ENCODE measurements around the gene CXCL14.

Gene CXCL14

GRCh38 chr5:135589152-135589551 lies 10.4 kb upstream of the CXCL14 start:
- peaks cover 19% of the 10 kb centered on the region for H3K27me3 Mint-ChIP-seq

GRCh38 chr5:135587721-135588663 lies 9.2 kb upstream of the CXCL14 start:
- no peaks in the 10 kb centered on the region for H3K4me1 Mint-ChIP-seq
- no peaks in the 10 kb centered on the region for H3K9me3 Mint-ChIP-seq
- DNase-seq = no peak
- H3K4me3 Mint-ChIP-seq = no peak overlapping the region
- peaks cover 22% of the 10 kb centered on the region for H3K27me3 Mint-ChIP-seq
- CTCF ChIA-PET = no interaction called here
- no peaks in the 10 kb centered on the region for H3K36me3 Mint-ChIP-seq
- no peak overlapping the region for H3K27ac Mint-ChIP-seq

More at GRCh38 chr5:135589152-135589551, 10.4 kb upstream of the CXCL14 start:
- H3K4me1 Mint-ChIP-seq = no peaks in the 10 kb centered on the region
- H3K36me3 Mint-ChIP-seq = no peaks in the 10 kb centered on the region
- no peak for DNase-seq
- H3K4me3 Mint-ChIP-seq = no peak overlapping the region
- no peaks in the 10 kb centered on the region for H3K9me3 Mint-ChIP-seq
- CTCF ChIA-PET = interaction anchor here (0.6 kb wide), 1 partner anchor 128 kb away, joined by 4 read pairs; no protein-coding TSS in a partner anchor
- no peak overlapping the region for H3K27ac Mint-ChIP-seq

- no peak for DNase-seq
- Mint-ChIP-seq H3K27me3 (peaks cover 34% of the 10 kb centered on the region), H3K4me3 (no peak overlapping the region), H3K27ac (no peak overlapping the region), H3K4me1 (no peaks in the 10 kb centered on the region), H3K9me3 (no peaks in the 10 kb centered on the region), H3K36me3 (no peaks in the 10 kb centered on the region)
- CTCF ChIA-PET = interaction anchor here (2.8 kb wide), 1 partner anchor 20 kb away, joined by 6 read pairs; no protein-coding TSS in a partner anchor
Measured at GRCh38 chr5:135584918-135585317, 6.1 kb upstream of the CXCL14 start.

GRCh38 chr5:135584276-135584675 lies 5.5 kb upstream of the CXCL14 start:
- no peaks in the 10 kb centered on the region for H3K4me1 Mint-ChIP-seq
- H3K27me3 Mint-ChIP-seq = peaks cover 40% of the 10 kb centered on the region
- no peaks in the 10 kb centered on the region for H3K36me3 Mint-ChIP-seq
- H3K27ac Mint-ChIP-seq = no peak overlapping the region
- no peaks in the 10 kb centered on the region for H3K9me3 Mint-ChIP-seq
- CTCF ChIA-PET = interaction anchor here (0.6 to 2.8 kb wide), 2 partner anchors 19 to 31 kb away, joined by 3 to 6 read pairs; no protein-coding TSS in a partner anchor
- no peak overlapping the region for H3K4me3 Mint-ChIP-seq
- no peak for DNase-seq

- H3K27me3 Mint-ChIP-seq = peaks cover 60% of the 10 kb centered on the region
- CTCF ChIA-PET = interaction anchor here (7.2 kb wide), 1 partner anchor 16 kb away, joined by 36 read pairs; no protein-coding TSS in a partner anchor
- no peak for DNase-seq
- H3K27ac Mint-ChIP-seq = no peak overlapping the region
- H3K4me3 Mint-ChIP-seq = no peak overlapping the region
- peaks cover 2% of the 10 kb centered on the region for H3K4me1 Mint-ChIP-seq
- no peaks in the 10 kb centered on the region for H3K36me3 Mint-ChIP-seq
- no peaks in the 10 kb centered on the region for H3K9me3 Mint-ChIP-seq
Measured at GRCh38 chr5:135582099-135582781, 3.4 kb upstream of the CXCL14 start.

GRCh38 chr5:135578305-135578684 lies 496 bp downstream of the CXCL14 start:
- CTCF ChIA-PET = interaction anchor here (7.2 kb wide), 1 partner anchor 12 kb away, joined by 36 read pairs; no protein-coding TSS in a partner anchor

GRCh38 chr5:135577421-135577820 lies 1.4 kb downstream of the CXCL14 start:
- Mint-ChIP-seq H3K36me3 (no peaks in the 10 kb centered on the region), H3K9me3 (no peaks in the 10 kb centered on the region), H3K4me3 (no peak overlapping the region), H3K27me3 (peaks cover 75% of the 10 kb centered on the region), H3K4me1 (peaks cover 2% of the 10 kb centered on the region), H3K27ac (no peak overlapping the region)
- CTCF ChIA-PET = interaction anchor here (7.2 kb wide), 1 partner anchor 11 kb away, joined by 36 read pairs; no protein-coding TSS in a partner anchor
- DNase-seq = no peak

More at GRCh38 chr5:135578305-135578684, 496 bp downstream of the CXCL14 start:
- Mint-ChIP-seq H3K9me3 (no peaks in the 10 kb centered on the region), H3K27ac (no peak overlapping the region), H3K36me3 (no peaks in the 10 kb centered on the region), H3K27me3 (peaks cover 79% of the 10 kb centered on the region), H3K4me1 (peaks cover 2% of the 10 kb centered on the region), H3K4me3 (no peak overlapping the region)
- DNase-seq = no peak

GRCh38 chr5:135576075-135576599 lies 2.7 kb downstream of the CXCL14 start:
- Mint-ChIP-seq H3K27ac (no peak overlapping the region), H3K4me1 (peaks cover 2% of the 10 kb centered on the region), H3K4me3 (no peak overlapping the region), H3K9me3 (no peaks in the 10 kb centered on the region), H3K27me3 (peaks cover 68% of the 10 kb centered on the region), H3K36me3 (no peaks in the 10 kb centered on the region)
- CTCF ChIA-PET = interaction anchor here (7.2 kb wide), 1 partner anchor 10 kb away, joined by 36 read pairs; no protein-coding TSS in a partner anchor
- DNase-seq = no peak

GRCh38 chr5:135574493-135574892 lies 4.3 kb downstream of the CXCL14 start:
- CTCF ChIA-PET = interaction anchor here (1.6 to 2.2 kb wide), 2 partner anchors 9 to 14 kb away, joined by 5 to 10 read pairs; no protein-coding TSS in a partner anchor
- DNase-seq = no peak
- peaks cover 67% of the 10 kb centered on the region for H3K27me3 Mint-ChIP-seq

GRCh38 chr5:135571902-135572301 lies 6.9 kb downstream of the CXCL14 start:
- DNase-seq = no peak
- CTCF ChIA-PET = interaction anchor here (0.7 to 13.7 kb wide), 5 partner anchors 12 to 114 kb away, joined by 3 to 173 read pairs (median 4); no protein-coding TSS in a partner anchor
- Mint-ChIP-seq H3K9me3 (no peaks in the 10 kb centered on the region), H3K36me3 (no peaks in the 10 kb centered on the region), H3K4me1 (peaks cover 7% of the 10 kb centered on the region), H3K4me3 (no peak overlapping the region), H3K27me3 (peaks cover 56% of the 10 kb centered on the region), H3K27ac (no peak overlapping the region)

More at GRCh38 chr5:135574493-135574892, 4.3 kb downstream of the CXCL14 start:
- Mint-ChIP-seq H3K4me3 (no peak overlapping the region), H3K27ac (no peak overlapping the region), H3K4me1 (peaks cover 2% of the 10 kb centered on the region), H3K36me3 (no peaks in the 10 kb centered on the region), H3K9me3 (no peaks in the 10 kb centered on the region)

- no peak for DNase-seq
- Mint-ChIP-seq H3K36me3 (no peaks in the 10 kb centered on the region), H3K4me3 (no peak overlapping the region), H3K9me3 (no peaks in the 10 kb centered on the region), H3K27ac (no peak overlapping the region), H3K4me1 (peaks cover 7% of the 10 kb centered on the region), H3K27me3 (peaks cover 51% of the 10 kb centered on the region)
- CTCF ChIA-PET = interaction anchor here (0.7 to 13.7 kb wide), 5 partner anchors 10 to 107 kb away, joined by 3 to 173 read pairs (median 13); no protein-coding TSS in a partner anchor
Measured at GRCh38 chr5:135571066-135571609, 7.7 kb downstream of the CXCL14 start.

GRCh38 chr5:135570453-135570764 lies 8.4 kb downstream of the CXCL14 start:
- no peak for DNase-seq
- CTCF ChIA-PET = interaction anchor here (1.2 to 13.7 kb wide), 6 partner anchors 9 to 258 kb away, joined by 3 to 173 read pairs (median 9); no protein-coding TSS in a partner anchor
- Mint-ChIP-seq H3K36me3 (no peaks in the 10 kb centered on the region), H3K9me3 (no peaks in the 10 kb centered on the region), H3K27ac (no peak overlapping the region), H3K4me1 (peaks cover 7% of the 10 kb centered on the region), H3K4me3 (no peak overlapping the region), H3K27me3 (peaks cover 49% of the 10 kb centered on the region)

GRCh38 chr5:135569755-135570452 lies 8.9 kb downstream of the CXCL14 start:
- no peak overlapping the region for H3K4me3 Mint-ChIP-seq
- H3K9me3 Mint-ChIP-seq = no peaks in the 10 kb centered on the region
- H3K4me1 Mint-ChIP-seq = peaks cover 7% of the 10 kb centered on the region
- peaks cover 46% of the 10 kb centered on the region for H3K27me3 Mint-ChIP-seq
- CTCF ChIA-PET = interaction anchor here (0.6 to 13.7 kb wide), 8 partner anchors 8 to 259 kb away, joined by 3 to 173 read pairs (median 4); no protein-coding TSS in a partner anchor
- H3K27ac Mint-ChIP-seq = no peak overlapping the region
- no peaks in the 10 kb centered on the region for H3K36me3 Mint-ChIP-seq
- DNase-seq = no peak
